Hepatocyte (in vitro differentiated cells): ENCODE measurements around the gene LYRM9. TPM values are rescaled to one million over a fixed set of nuclear protein-coding genes. Genes with fewer than 3 reads are reported as not detected.

ENCODE experiments used
- DNase-seq: peaks from one replicate; pipeline ENCODE4 v3.0.0-alpha.2; 2016; ENCODE audit warnings: low spot score
- H2AFZ ChIP-seq: fragments of 200-600 bp; sonication (generic); 2 replicates; pipeline ENCODE4 v1.6.0; 2016; ENCODE audit warnings: antibody characterized with exemption, mild to moderate bottlenecking
- H3K27ac ChIP-seq: fragments of 200-600 bp; sonication (generic); 2 replicates; pipeline ENCODE4 v1.5.1; 2016; ENCODE audit warnings: mild to moderate bottlenecking
- H3K27me3 ChIP-seq: fragments of 200-600 bp; sonication (generic); 2 replicates; pipeline ENCODE4 v1.6.1; 2016
- H3K36me3 ChIP-seq: fragments of 200-600 bp; sonication (generic); replicated peaks from 2 replicates; pipeline ENCODE4 v1.5.1; 2016; ENCODE audit warnings: low read depth; ENCODE audit not compliant: insufficient read depth
- H3K4me1 ChIP-seq: fragments of 200-600 bp; sonication (generic); 2 replicates; pipeline ENCODE4 v1.5.1; 2016; ENCODE audit warnings: mild to moderate bottlenecking, moderate library complexity; ENCODE audit not compliant: insufficient read depth
- H3K4me2 ChIP-seq: fragments of 200-600 bp; sonication (generic); 2 replicates; pipeline ENCODE4 v1.6.0; 2016
- H3K4me3 ChIP-seq: fragments of 200-600 bp; sonication (generic); 2 replicates; pipeline ENCODE4 v1.5.1; 2016; ENCODE audit warnings: mild to moderate bottlenecking
- H3K79me2 ChIP-seq: fragments of 200-600 bp; sonication (generic); 2 replicates; pipeline ENCODE4 v1.6.0; 2017; ENCODE audit warnings: mild to moderate bottlenecking
- H3K9me2 ChIP-seq: fragments of 200-600 bp; sonication (generic); replicated peaks from 2 replicates; pipeline ENCODE4 v1.6.0; 2017; ENCODE audit warnings: mild to moderate bottlenecking; ENCODE audit not compliant: insufficient read depth
- H3K9me3 ChIP-seq: fragments of 200-600 bp; sonication (generic); 2 replicates; pipeline ENCODE4 v1.5.1; 2016; ENCODE audit warnings: low read depth, mild to moderate bottlenecking
- H4K20me1 ChIP-seq: fragments of 200-600 bp; sonication (generic); 2 replicates; pipeline ENCODE4 v1.6.0; 2016; ENCODE audit warnings: mild to moderate bottlenecking; ENCODE audit not compliant: insufficient read depth, poor library complexity, severe bottlenecking
- CTCF ChIP-seq: fragments of 200-600 bp; sonication (generic); IDR thresholded peaks from 2 replicates; pipeline ENCODE4 v1.5.1; 2016; ENCODE audit warnings: antibody characterized with exemption, mild to moderate bottlenecking; ENCODE audit not compliant: poor library complexity
- EZH2 ChIP-seq: fragments of 200-600 bp; sonication (generic); IDR thresholded peaks from 2 replicates; pipeline ENCODE4 v1.6.1; 2016; ENCODE audit warnings: antibody characterized with exemption, mild to moderate bottlenecking, borderline replicate concordance
- EZH2phosphoT487 ChIP-seq: fragments of 200-600 bp; sonication (generic); IDR thresholded peaks from one replicate; pipeline ENCODE4 v1.6.1; 2018; ENCODE audit warnings: antibody characterized with exemption, mild to moderate bottlenecking, low read depth, moderate library complexity; ENCODE audit not compliant: unreplicated experiment, severe bottlenecking
- WGBS: methylation state at CpG from one replicate; pipeline ENCODE4 v1.1.6; 2016; ENCODE audit warnings: low lambda C conversion rate; ENCODE audit errors: missing lambda C conversion rate; 5-methylcytosine and 5-hydroxymethylcytosine counted together
- polyA plus RNA-seq: library from polyadenylated mRNA; unstranded; fragments of >200 nt; fragmentation: Nextera tagmentation; extraction: Ambion mirVana; gene quantifications from 2 replicates; pipeline ENCODE4 v1.2.1, GENCODE V29; 2016
- total RNA-seq: library from RNA; depleted of rRNA; stranded (reverse); fragments of >200 nt; gene quantifications from 2 replicates; pipeline ENCODE4 v1.2.3, GENCODE V29; 2014

Gene LYRM9
- total and polyA plus RNA-seq, 2 experiments from 2014 or later, result 10.5 to 12.2 TPM

- no peak overlapping the region for H3K27ac ChIP-seq
- no peak overlapping the region for H2AFZ ChIP-seq
- H3K27me3 ChIP-seq, result no peaks in the 10 kb centered on the region
- 99% methylated on average over 5 of the region's 5 CpGs for WGBS
- H3K36me3 ChIP-seq, result no peaks in the 10 kb centered on the region
- H3K79me2 ChIP-seq, result no peaks in the 10 kb centered on the region
- no peak for DNase-seq
- no peaks in the 10 kb centered on the region for H4K20me1 ChIP-seq
- no peaks in the 10 kb centered on the region for H3K4me1 ChIP-seq
- no peak overlapping the region for H3K4me3 ChIP-seq
- no peaks in the 10 kb centered on the region for H3K9me2 ChIP-seq
- TF ChIP-seq EZH2, result no peak
- TF ChIP-seq EZH2phosphoT487, result no peak
- TF ChIP-seq CTCF, result no peak
- H3K4me2 ChIP-seq, result no peak overlapping the region
- H3K9me3 ChIP-seq, result no peaks in the 10 kb centered on the region
Measured at GRCh38 chr17:27928587-27928986, 35.4 kb upstream of the LYRM9 start.

GRCh38 chr17:27927781-27928180 lies 34.6 kb upstream of the LYRM9 start:
- no peak overlapping the region for H3K4me3 ChIP-seq
- H3K79me2 ChIP-seq, result no peaks in the 10 kb centered on the region
- no peaks in the 10 kb centered on the region for H3K9me2 ChIP-seq
- H3K4me2 ChIP-seq, result no peak overlapping the region
- no peaks in the 10 kb centered on the region for H3K9me3 ChIP-seq
- H3K27ac ChIP-seq, result no peak overlapping the region
- H3K4me1 ChIP-seq, result no peaks in the 10 kb centered on the region
- DNase-seq, result no peak
- no peaks in the 10 kb centered on the region for H3K27me3 ChIP-seq
- H4K20me1 ChIP-seq, result no peaks in the 10 kb centered on the region
- no peaks in the 10 kb centered on the region for H3K36me3 ChIP-seq
- H2AFZ ChIP-seq, result no peak overlapping the region
- 80% methylated on average over 2 of the region's 2 CpGs for WGBS
- TF ChIP-seq EZH2, result no peak
- no peak for TF ChIP-seq EZH2phosphoT487
- TF ChIP-seq CTCF, result no peak

- 86% methylated on average over 3 of the region's 3 CpGs for WGBS
- H3K27ac ChIP-seq, result no peak overlapping the region
Measured at GRCh38 chr17:27921599-27921998, 28.4 kb upstream of the LYRM9 start.

More at GRCh38 chr17:27921599-27921998, 28.4 kb upstream of the LYRM9 start:
- H3K4me2 ChIP-seq, result no peak overlapping the region
- H3K36me3 ChIP-seq, result no peaks in the 10 kb centered on the region
- H3K4me1 ChIP-seq, result no peaks in the 10 kb centered on the region
- H3K4me3 ChIP-seq, result no peak overlapping the region
- no peak overlapping the region for H2AFZ ChIP-seq
- no peaks in the 10 kb centered on the region for H3K79me2 ChIP-seq
- no peaks in the 10 kb centered on the region for H3K9me2 ChIP-seq
- H3K27me3 ChIP-seq, result no peaks in the 10 kb centered on the region
- no peaks in the 10 kb centered on the region for H4K20me1 ChIP-seq
- no peak for DNase-seq
- no peak for TF ChIP-seq CTCF
- no peak for TF ChIP-seq EZH2
- no peak for TF ChIP-seq EZH2phosphoT487
- no peaks in the 10 kb centered on the region for H3K9me3 ChIP-seq
